NCI-H524 (cell line): ENCODE results near the gene GFRAL.
"Not testable (repeated sequence)": the region's sequence is repeated elsewhere in the genome, so short reads cannot be mapped to it uniquely, and the experiment has no call there.

Experiments used
- DNase-seq, 2 experiments: peaks; one replicate each; lab custom pipeline; 2025; lab: John Stamatoyannopoulos, UW

GFRAL gene, protein sequence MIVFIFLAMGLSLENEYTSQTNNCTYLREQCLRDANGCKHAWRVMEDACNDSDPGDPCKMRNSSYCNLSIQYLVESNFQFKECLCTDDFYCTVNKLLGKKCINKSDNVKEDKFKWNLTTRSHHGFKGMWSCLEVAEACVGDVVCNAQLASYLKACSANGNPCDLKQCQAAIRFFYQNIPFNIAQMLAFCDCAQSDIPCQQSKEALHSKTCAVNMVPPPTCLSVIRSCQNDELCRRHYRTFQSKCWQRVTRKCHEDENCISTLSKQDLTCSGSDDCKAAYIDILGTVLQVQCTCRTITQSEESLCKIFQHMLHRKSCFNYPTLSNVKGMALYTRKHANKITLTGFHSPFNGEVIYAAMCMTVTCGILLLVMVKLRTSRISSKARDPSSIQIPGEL

DNA sequence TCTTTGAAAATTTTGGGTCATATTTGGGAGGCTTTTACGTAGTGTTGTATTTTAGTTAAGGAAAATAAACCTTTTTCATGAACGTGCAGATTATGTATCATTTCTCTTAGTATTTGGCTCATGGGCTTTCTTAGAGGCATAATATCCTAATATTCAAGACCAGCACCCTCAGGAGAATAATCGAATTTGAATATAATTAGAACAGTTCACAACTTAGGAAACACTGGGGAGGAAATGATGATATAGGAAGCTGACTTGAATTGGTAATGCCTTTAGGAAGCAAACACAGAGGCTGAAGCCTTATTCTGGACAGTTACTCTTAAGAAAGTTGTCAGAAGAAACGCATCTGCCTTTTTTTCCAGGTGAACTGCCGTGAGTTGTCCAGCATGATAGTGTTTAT lies at the start of gene GFRAL:
GFRAL (plus strand) TSS at position 301 of the 400 bp plus-strand sequence; CDS start at position 387, 86 bp downstream.
- no peak for DNase-seq

DNA sequence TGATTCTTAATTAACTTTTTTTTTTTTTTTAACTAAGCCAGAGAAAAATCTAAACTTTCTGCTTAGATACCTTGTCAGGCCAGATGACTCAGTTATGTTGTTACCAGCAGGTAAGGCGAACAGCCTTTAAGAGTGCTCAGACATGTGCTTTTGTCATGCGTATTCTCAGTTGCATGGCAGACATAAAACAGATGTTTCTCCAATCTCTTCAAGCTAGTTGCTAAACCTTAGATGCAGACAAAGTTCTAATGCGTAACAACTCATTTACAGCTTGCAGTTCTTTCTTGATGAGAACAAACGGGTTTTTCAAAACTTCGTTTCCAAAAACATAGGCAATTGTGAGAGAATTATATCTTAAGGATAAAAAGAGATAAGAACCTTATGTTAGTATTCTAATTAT lies 49.6 kb upstream of the GFRAL start:
- DNase-seq, result no peak

DNA sequence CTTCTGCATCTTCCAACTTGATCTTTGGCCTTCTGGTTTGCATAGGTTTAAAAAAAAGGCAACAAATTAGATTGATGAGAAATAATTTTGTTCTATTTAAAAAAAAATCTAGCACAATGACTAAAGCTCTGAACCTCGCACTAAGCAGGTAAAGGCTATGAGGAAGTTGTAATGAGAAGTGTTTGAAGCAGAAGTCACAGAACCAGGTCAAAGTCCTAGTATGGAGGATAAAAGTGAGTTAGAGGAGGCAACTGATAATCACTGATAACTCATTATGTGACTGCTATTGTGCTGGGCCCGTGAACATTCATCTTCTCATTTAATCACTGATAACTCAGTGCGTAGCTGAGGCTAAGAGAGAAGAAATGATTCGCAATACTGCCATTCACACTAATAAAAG lies 46.1 kb upstream of the GFRAL start:
- DNase-seq, result no peak

DNA sequence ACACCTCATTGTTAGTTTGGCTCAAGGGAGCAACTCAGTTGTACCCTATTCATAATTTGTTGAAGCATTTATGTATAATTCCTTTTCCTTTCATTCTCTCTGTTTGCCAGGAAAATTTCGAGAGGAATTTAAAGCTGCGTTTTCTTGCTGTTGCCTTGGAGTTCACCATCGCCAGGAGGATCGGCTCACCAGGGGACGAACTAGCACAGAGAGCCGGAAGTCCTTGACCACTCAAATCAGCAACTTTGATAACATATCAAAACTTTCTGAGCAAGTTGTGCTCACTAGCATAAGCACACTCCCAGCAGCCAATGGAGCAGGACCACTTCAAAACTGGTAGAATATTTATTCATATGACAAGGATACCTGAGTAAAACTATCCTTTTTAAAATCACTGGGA lies 45.2 kb upstream of the GFRAL start:
- no peak for DNase-seq

DNA sequence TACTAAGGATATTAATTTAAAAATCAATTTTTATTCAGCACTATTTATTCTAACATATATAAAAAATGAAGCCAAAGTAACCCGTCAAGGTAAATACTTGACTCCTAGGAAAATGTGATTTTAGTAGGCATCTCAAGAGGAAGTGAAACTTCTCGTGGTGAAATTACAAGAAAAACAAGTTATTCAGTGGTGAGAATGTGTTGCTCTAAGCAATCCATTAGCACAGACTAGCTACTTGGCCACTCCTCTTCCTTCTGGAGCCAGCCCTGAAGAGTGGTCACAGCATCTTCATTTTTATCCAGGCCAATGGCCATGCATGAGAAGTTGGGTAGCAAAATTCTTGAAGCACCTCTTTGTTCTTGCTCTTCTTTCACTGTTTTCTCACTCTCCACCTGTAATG lies 40.4 kb upstream of the GFRAL start:
- DNase-seq, result no peak

DNA sequence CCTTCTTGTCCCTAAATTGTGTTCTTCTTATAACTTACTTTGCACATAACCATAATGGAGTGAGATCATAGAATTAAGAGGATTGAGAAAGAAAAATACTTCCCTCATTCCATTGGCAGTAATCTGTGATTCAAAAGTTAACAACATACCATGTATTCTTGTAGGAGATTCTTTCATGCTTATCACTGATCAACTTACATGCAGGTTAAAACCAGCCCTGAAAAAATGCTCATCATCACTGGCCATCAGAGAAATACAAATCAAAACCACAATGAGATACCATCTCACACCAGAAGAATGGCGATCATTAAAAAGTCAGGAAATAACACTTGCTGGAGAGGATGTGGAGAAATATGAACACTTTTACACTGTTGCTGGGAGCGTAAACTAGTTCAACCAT lies 36.5 kb upstream of the GFRAL start:
- no peak for DNase-seq

DNA sequence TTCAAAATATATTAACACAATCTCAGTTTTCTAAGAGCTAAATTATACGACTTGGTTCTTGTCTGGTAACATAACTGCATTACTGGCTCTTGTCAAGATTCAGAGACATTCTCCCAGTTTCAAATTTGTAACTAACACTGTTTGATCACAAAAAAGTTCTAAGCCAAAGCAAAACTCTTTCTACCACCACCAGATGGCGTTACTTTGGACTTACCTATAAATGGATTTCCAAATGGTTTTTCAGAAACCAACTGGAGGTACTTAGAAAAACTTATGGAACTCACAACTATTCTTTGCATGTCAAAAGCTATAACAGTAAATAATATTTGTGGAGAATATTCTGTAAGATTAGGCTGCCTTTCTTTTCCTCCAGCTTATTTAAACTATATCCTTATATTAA lies 34.2 kb upstream of the GFRAL start:
- peak in 1 of 2 experiments; percentile 27 for DNase-seq

DNA sequence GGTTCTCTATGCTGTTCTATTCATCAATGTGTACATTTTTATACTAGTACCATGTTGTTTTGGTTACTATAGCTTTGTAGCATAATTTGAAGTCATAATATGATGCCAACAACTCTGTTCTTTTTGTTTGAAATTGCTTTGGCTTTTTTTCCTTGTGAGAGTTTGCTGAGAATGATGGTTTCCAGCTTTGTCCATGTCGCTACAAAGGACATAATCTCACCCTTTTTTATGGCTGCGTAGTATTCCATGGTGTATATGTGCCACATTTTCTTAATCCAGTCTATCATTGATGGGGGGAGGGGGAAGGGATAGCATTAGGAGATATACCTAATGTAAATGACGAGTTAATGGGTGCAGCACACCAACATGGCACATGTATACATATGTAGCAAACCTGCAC lies 30.1 kb upstream of the GFRAL start:
- DNase-seq, result not testable (repeated sequence)

DNA sequence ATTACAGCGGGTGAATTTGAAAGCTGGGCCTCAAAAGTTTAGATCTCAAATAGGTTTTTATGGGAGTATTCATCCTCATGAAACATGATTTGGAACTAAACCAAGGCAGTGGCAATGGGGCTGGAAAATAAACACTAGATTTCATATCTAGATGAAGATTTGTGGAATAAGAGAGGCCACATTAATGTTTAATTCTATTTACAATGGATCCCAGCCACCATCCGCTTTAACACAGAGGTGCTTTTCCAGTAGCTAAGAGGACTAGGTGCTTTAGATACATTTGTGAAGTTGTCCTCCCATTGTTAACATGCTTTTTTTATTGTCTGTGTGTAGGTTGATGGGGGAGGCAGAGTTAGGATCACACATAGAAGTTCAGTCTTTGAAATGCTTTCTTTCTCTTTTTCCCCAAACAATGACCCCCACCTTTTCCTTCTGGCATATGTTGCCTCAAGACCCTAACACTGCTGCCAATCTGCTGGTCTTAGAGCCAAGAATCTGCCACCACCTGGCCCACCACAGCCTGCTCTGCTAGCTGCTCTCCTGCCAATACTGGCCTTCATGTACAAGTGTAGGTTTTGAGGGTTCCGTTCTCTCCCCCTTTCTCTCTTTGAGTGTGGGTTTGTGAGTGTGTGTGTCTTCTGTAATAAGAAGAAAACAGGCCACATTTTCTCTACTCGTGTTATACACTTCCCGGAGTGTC lies 27.8 kb upstream of the GFRAL start:
- DNase-seq, result peak; percentile 8 to 32

DNA sequence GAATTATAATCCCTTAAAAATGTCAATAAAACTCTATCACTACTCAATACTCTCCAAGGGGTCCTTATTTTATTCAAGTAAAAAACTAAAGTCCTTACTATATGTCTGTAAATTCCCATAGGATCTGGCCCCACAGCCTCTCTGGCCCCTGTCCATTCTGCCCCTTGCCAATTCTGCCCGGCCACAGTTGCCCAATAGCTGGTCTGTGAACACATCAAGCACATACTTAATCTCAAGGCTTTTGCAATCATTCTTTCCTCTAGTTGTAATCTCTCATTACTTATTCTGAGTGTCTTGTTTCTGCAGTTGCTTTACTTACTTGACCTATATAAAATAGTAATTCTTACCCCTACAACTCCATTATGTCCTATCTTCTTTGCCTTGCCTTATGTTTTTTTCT lies 22.5 kb upstream of the GFRAL start:
- DNase-seq, result no peak

DNA sequence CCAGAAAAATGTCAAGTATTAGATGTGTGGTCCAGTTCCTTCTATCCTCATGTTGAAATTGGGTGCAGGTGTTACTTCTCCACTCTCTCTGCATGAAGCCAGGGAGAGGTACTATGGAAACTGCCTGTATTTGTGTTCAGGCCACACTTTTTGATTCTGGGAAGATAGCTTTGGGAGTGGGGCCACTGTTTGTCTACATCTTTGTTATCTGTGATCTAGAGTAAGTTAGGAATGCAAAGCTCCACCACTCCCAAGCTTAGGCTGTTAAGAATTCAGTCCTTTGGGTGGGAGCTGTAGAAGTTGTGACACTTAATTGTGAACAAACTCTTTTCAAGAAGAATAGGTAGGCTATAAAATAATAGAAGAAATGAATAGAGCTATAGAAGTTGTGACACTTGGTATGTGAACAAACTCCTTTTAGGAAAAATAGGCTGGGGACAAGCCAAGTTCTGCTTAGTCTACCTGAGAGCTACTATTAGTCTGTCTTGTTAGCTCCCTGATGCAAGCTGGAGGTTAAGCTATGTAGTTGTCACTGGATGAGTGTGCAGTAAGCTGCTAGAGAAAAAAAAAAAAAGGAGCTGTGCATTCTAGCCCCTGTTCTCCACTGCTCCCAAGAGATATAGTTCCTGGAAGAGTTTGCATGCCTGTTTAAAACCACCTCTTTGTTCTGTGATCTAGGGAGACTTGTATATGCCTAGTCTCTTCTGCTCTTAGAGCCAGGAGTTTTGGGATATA lies 7.1 kb upstream of the GFRAL start:
- no peak for DNase-seq

DNA sequence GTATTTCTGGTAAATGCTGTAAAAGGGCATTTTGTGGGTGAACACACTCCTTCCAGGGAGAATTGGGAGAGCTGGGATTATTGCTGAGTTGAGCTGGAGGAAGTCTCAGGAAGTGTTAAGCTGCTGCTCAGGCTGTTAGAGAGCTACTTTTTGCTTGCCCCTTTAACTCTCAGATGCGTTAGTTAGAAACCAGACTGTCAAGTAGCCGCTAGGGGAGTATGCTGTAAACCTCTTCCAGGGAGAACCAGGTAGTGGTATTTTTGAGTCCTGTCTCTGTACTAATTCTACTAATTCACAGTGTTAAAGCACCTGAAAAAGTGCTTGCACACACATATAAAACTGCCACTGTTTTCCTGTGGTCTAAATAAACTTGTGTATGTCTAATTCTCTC lies 6.6 kb upstream of the GFRAL start:
- DNase-seq, result no peak

DNA sequence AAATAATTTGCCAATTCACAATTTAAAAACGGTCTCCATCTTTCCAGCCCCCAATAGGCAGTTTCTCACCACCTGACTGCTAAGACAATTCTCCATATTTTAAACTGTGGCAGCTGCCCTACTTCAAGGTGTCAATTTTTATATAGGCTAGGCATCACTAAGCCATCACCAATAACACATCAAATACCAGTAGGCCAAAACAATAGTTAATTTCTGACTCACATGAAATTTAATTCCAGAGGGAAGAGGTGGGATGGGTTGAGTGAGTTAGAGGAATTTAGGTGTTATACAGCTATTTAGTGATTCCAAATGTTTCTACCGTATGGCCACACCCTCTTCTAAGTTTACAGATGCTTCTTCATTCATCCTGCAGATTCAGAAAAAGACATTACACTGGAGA lies 49.9 kb downstream of the GFRAL start:
- DNase-seq, result no peak

DNA sequence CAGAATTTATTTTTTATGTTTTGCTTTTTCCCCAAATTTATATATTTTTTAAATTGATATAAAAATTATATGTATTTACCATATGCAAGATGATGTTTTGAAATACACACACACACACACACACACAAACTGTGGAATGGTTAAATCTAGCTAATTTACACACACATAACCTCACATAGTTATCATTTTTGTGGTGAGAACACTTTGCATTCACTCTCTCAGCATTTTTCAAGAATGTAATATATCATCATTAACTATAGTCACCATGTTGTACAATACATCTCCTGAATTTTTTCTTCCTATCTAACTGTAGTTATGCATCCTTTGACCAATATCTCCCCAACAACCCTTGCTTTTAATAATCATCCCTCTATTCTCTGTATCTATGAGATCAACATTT lies 52.2 kb downstream of the GFRAL start:
- no peak for DNase-seq

DNA sequence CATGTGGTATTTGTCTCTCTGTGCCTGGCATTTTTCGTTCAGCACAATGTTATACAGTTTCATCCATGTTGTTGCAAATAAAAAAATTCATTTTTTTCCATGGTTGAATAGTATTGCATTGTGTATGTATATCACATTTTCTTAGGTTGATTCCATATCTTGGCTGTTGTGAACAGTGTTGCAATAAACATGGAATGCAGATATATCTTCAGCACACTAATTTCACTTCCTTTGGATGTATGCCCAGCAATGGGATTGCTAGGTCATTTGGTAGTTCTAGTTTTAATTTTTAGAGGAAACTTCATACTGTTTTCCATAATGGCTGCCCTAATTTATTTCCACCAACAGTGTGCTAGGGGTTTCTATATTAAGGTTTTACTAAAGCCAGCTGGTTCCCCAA lies 52.6 kb downstream of the GFRAL start:
- no peak for DNase-seq

DNA sequence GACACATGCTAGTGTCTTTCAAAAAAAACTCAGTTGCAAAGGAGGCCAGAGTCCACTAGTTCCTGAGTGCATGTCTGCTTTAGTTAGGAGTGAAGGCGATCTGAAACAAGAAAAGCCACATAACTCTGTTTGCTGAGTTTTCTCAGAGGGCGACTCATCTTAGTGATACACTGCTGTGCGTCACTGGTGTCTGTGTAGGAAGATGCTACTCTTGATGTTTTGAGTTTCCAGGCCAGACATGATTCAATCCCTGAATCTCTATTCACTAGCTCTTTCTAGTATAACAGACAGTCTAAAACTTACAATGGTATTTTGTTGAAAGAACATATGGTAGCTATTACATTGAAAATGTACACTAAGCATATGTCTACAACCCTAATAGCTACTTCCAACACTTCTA lies 60.9 kb downstream of the GFRAL start:
- DNase-seq, result no peak

DNA sequence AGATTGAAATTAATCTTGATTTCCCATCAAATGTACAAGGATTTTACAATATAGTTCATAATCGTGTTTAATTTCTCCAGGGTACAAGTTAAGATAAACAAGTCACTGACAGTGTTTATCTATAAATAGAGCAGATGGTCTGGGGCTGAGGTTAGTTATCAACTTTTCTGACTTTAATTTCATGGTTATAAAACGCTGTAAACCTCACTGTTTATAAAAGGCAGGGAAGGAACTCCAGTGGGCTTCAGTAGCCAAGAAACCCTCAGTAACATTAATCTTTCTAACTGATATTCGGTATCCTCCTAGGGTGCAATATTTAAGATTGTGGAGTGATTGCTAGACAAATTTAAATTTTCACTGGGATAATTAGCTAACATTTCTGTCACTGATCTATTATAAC lies 68.6 kb downstream of the GFRAL start:
- DNase-seq, result no peak

DNA sequence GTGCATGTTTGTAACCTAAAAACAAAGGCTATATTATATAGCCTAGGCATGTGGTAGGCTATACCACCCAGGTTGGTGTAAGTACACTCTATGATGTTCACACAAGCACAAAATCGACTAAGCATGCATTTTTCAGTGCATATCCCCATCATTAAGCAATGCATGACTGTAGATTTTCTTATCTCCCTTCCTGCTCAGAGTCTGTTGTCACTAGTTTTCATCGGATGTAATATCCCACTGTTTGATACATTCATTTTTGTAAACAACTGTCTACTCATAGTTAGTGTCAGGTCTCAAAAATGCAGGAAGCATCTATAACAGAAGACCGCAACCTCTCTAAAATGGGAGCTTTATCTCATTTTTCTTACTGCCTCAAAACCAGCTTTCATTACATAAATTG lies 70.7 kb downstream of the GFRAL start:
- no peak for DNase-seq

DNA sequence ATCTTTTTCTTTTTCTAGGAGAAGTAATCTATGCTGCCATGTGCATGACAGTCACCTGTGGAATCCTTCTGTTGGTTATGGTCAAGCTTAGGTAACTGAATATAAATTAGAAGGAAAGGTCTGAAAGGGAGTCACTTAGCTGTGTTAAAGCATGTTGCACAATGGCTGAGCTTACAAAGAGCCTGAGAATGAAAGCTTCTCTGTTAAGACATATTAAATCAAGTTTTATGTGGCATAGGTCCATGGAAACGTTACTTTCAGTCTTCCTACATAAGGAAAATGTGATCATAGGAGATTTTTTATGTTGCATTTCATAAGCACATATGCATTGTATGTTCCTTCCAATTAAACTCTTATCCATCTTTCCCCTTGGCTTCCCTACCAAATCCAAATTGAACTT lies 72.1 kb downstream of the GFRAL start:
- no peak for DNase-seq

DNA sequence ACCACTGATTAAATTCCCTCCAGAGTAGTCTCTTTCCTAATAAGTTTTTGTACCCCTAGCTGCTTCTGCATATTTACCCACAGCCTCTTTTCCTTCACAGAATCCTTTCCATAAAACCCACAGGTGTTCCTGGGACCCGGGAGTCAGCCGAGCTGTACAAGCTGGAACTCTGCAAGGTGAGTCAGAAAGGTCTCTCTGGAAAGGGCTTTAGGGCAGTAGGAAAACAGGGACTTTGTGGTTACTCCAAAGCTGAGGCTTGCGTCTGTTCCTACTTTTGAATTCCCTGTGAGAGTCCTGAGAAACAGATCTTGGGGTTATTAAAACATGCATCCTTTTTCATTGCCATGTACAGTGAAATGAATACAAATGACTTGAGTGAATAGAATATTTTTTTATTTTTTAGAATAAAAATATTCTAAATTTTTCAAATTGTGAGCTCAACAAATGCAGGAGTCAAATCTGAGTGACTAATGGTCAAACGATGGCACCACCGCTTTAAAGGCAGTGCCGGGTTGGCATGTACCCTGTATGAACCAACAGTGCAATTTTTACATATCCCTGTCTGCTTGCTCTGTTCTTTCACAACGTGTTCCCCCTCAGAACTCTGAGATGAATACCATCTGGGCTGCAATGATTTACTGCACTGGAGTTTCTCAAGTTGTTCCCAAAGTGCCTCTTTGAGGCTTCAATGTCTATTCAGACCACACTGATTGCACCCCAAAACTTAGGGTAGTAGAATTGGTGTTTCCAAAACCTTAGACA lies 78.4 kb downstream of the GFRAL start:
- no peak for DNase-seq

DNA sequence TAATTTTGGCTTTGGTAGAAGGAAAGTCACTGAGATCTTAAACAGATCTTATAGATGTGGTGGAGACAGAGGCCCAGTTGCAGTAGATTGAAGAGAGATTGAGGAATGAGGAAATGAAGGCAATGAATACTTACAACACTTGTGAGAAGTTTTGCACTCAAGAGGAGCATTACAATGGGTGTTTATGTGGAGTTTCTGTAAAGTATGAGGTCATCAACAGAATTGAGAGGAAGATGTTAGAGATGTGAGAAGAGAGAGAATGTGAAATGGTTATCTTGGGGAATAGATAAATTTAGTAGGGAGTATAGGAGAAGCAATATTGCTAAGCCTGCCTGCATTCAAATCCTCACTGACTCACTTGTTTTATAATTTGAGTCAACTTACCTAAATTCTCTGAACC lies 83.4 kb downstream of the GFRAL start:
- no peak for DNase-seq

DNA sequence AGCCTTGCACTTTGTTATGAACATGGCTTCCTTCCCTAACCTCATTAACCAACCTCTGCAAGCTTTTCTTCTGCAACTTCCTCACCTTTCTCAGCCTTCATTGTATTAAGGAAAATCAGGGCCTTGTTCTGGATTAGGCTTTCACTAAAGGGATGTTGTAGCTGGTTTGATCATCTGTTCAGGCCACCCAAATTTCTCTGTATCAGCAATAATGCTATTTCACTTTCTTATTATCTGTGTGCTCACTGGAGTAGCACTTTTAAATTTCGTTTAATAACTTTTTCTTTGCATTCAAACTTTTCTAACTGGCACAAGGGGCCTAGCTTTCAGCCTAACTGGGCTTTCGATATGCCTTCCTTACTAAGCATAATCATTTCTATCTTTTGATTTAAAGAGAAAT lies 96.7 kb downstream of the GFRAL start:
- no peak for DNase-seq
